Measurements from ENCODE around the gene TXNRD1.
"Not testable (repeated sequence)": the region's sequence is repeated elsewhere in the genome, so short reads cannot be mapped to it uniquely, and the experiment has no call there.

The TXNRD1 gene

GRCh38 chr12:104281636-104282035 is 66.1 kb downstream of the TXNRD1 start:
- DNase-seq = no peak

GRCh38 chr12:104282109-104282508 is 66.5 kb downstream of the TXNRD1 start:
- DNase-seq = no peak

- DNase-seq = no peak
Observed at GRCh38 chr12:104285740-104286515, 70.3 kb downstream of the TXNRD1 start.

GRCh38 chr12:104286516-104287482 is 71.2 kb downstream of the TXNRD1 start:
- peak; percentile 93 for DNase-seq

GRCh38 chr12:104288635-104289274 is 73.2 kb downstream of the TXNRD1 start:
- peak; percentile 85 for DNase-seq

- no peak for DNase-seq
Observed at GRCh38 chr12:104290320-104290719, 74.7 kb downstream of the TXNRD1 start.

- DNase-seq = no peak
Observed at GRCh38 chr12:104290855-104291254, 75.3 kb downstream of the TXNRD1 start.

- DNase-seq = no peak
Observed at GRCh38 chr12:104291867-104292524, 76.4 kb downstream of the TXNRD1 start.

- no peak for DNase-seq
Observed at GRCh38 chr12:104292872-104293794, 77.6 kb downstream of the TXNRD1 start.

- not testable (repeated sequence) for DNase-seq
Observed at GRCh38 chr12:104294158-104294859, 78.7 kb downstream of the TXNRD1 start.

- DNase-seq = no peak
Observed at GRCh38 chr12:104294927-104295668, 79.5 kb downstream of the TXNRD1 start.

GRCh38 chr12:104295954-104296353 is 80.4 kb downstream of the TXNRD1 start:
- no peak for DNase-seq

GRCh38 chr12:104296718-104297117 is 81.1 kb downstream of the TXNRD1 start:
- DNase-seq = no peak

- DNase-seq = no peak
Observed at GRCh38 chr12:104297477-104298113, 82.0 kb downstream of the TXNRD1 start.

GRCh38 chr12:104299842-104300481 is 84.4 kb downstream of the TXNRD1 start:
- no peak for DNase-seq

- DNase-seq = peak; percentile 95
Observed at GRCh38 chr12:104303538-104304151, 88.1 kb downstream of the TXNRD1 start, which contains the start of gene EID3. TSS of gene EID3 (plus strand) at chr12:104303739. CDS start at chr12:104303935, 196 bp downstream.

GRCh38 chr12:104304261-104305009 is 88.9 kb downstream of the TXNRD1 start:
- peak; percentile 30 for DNase-seq

- DNase-seq = no peak
Observed at GRCh38 chr12:104305349-104305748, 89.8 kb downstream of the TXNRD1 start.

Data from femur (tissue), 1 donor.